Ramos (cell line): ENCODE data around the gene ARAP1.

Source experiments
- in situ Hi-C: fragments of 300-500 bp; cut with MboI; formaldehyde crosslinking; loops from one replicate; pipeline ENCODE4 v1.14.3; 2022; ENCODE audit warnings: low sequenced_read_pairs; ENCODE audit not compliant: unreplicated experiment

Gene ARAP1

DNA sequence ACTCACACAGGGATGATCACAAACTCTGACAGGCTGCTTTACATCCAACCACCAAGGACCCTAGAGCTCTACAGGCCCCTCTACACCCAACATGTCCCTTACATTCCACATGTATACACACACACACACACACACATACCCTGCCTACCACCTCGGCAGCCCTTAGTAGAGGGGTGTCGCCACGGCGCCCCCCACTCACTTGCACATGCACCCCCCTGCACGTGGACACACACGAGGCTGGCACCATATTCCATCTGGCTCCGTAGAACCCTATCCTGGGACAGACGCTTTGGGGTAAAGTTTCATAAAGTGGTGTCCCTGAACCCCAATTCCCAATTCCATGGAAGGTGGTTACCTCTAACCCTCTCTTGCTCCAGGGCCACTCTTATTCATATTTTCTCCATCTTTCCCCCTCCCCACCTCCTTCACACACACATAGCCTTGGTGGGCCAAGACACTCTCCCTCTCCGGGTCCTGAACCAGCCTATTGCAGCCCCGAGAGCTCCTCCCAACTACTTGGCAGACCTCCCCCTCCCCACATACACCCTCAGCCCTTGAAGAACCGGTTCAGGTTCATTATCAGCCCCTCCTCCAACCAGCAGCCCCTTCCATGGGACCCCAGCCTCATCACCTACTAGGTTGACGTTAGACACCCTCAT lies 78.8 kb downstream of the ARAP1 start:
- in situ Hi-C loops, result no loop called here

DNA sequence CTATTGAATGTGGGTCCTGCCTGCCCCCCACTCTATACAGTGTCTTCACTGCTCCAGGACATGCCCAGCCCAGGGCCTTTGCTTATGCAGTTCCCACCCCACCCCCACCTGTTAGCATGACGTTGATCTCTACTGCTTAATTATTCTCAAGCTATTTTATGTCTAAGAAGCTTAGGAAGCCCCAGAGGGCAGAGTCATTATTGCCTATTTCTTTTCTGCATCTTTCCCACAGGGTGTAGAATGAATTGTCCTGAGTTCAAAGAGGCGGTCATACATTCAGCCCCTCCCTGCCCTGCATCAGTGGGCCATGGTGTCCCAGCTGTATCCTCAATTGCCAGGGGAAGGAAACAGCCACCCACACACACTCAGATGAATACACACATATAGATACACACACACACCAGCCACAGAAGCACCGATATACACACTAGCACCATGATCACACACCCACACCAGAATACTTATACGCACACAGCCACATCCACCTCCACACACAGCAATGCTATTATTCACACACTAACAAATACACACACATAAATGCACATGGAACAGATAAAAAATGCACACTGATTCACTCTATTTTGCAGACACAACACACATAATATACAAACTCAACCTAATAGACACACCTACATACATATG lies 79.5 kb downstream of the ARAP1 start:
- in situ Hi-C loops, result no loop called here

DNA sequence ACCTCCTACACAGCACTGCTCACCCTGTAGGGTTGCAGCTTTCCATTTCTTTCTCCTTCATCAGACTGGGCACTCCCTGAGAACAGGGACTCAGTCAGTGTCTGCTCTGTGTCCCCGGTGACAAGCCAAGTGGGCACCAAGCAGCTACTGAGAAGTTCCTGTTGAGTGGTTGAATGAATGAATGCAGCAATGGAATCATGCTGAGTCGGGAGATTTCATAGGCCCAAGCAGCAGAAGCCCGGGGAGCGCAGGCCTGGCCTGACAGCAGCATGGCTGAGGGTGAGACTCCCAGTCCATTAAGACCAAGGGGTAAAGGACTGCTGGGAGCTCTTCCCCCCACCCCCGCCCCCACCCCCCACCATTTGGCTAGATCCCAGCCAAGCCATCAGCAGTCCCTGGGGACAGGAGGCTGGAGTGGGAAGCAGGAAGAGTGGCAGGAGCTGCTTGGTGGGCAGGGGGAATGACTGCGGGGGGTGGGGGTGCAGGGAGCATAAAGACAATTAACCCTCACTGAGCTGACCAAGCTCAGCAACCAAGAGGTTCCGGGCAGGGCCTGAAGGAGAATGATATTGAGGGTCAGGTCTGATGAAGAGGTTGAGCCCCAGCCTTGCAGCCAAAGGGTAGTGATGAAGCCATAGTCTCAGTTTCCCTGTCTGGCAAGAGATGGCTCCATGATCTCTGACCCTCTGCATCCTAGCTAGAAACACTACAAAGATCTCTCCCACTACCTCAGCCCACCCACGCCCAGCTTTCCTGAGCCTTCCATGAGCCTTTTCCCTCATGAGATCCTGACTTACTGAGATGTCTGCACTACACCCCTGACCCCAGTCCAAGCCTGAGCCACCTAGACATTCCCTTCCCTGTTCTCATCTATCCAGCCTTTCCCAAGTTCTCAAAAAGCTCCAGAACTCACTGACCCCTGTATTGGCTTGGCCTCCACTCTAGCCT lies 80.8 kb downstream of the ARAP1 start:
- in situ Hi-C loops, result no loop called here

DNA sequence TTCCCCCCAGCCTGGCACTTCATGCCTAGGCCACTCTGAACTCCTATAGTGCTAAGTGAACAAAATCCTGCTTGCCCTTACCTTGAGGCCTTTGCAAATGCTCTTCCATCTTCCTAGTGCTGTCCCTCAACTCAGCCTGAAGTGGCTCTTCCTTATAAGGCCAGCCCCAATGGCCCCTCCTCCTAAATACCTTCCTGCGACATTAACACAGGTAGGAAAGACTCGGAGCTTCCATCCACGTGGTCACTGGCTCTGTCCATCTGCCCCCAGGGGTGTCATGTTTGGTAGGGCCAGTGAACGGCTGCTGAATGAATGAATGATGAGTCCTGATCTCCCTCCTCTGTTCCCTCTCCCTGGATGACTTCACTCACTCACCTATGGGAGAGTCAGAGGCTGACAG lies 82.2 kb downstream of the ARAP1 start:
- in situ Hi-C loops, result no loop called here

DNA sequence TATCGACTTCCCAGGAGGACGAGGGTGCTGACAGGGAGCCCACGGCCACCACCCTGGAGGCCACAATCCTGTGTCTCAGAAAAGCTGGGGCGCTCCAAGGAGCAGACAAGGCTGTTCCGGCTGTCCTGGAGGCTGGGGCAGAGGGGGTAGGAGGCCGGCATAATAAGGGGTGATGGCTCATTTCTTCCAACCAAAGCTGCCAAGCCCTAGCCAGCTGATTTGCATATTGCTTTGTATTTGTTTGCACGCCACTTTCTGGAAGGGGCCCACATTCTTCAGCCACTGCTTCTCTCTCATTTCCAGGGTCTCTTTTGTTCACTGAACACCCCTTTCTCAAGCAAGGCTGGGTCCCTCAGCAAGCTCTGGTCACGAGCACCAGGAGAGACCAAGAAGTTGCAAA lies 82.7 kb downstream of the ARAP1 start:
- in situ Hi-C loops, result no loop called here

DNA sequence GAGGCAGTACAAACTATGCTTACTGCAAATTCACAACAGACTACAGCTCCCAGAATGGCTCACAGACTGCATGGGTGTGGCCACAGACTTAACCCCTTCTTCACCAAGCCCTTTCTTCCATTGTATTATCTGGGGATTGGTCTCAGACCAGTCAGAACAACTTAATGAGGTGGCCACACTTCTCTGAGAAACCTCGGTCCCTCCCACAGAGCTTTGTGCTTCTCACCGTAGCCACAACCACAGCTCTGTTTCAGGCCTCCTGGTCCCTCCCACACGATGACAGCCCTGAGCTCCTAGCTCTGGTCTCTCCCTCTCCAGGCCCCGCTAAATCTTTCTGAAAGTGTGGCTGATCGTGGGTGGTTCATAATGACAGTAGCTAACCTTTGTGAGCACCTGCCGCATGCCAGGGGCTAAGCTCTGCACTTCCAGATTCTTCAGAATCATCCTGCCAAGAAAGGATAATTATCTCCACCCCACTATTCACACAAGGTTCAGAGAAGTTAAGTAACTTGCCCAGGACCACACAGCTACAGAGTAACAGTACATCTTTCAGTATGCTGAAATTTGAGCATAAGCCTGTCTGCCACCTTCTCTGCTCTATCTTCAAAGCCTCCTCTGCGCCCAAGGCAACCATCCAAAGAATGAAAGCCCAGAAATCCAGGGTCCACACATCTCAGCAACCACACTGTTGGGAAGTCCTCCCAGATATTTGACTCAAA lies 83.4 kb downstream of the ARAP1 start:
- in situ Hi-C loops, result no loop called here

DNA sequence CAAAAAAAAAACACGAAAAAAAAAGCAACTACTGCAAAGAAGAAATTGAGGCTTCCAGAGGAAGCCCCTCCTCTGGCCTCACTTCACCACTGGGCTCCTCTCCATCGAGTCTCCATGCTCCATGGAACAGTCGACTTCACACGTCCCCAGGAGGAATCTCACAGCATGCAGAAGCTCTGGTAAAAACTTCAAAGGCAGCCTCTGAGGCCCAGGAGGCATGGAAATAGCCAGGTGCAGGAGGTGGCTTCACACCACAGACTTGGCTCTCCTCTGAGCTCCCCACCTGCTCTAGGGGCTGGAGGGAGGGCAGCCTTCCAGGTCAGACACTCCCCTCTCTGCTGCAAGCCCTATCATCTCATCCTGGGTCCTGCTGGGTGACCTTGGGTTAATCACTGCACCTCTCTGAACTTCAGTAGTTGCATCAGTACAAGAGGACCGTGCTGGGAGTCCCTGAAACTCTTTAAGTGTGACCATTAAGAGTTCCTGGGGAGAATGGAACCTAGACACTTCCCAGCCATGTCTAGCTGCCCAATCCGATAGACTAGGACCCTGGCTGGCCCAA lies 86.2 kb downstream of the ARAP1 start:
- in situ Hi-C loops, result no loop called here

DNA sequence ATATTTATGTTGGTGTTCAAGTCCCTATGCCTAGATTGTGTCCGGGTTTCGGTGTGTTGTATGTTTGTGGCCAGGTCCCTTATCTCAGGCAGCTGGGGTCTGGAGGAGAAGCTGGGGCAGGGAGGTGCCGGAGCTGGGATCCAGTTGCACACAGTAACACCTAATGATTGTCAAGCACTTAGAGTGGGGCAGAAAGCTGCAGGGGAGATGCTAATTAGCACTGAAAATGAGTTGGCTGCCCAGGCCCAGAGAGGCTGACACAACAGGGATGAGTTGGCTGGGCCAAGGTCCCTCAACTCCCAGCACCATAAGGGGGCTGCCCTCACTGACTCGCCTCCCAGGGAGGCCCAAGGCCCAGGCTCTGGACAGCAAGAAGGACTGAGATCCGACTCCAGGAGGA lies 90.2 kb downstream of the ARAP1 start:
- in situ Hi-C loops, result no loop called here

DNA sequence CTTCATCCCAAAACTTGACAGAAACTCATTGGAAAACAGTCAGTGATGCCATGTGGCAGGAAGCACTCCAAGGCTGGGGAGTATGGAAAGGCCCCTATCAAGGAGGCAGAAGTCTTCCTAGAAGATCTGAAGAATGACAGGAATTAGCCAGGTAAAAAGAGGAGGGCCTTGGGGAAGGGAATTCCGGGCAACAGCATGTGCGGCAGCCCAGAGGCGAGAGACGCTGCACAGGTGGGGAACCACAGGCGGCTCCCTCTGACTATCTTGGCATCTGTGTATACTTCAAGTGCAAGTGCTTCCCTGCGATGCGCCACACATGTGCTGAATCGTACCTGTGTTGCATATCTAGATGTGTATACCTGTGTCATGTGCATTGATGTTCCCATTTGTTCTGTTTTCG lies 90.7 kb downstream of the ARAP1 start:
- in situ Hi-C loops, result no loop called here

DNA sequence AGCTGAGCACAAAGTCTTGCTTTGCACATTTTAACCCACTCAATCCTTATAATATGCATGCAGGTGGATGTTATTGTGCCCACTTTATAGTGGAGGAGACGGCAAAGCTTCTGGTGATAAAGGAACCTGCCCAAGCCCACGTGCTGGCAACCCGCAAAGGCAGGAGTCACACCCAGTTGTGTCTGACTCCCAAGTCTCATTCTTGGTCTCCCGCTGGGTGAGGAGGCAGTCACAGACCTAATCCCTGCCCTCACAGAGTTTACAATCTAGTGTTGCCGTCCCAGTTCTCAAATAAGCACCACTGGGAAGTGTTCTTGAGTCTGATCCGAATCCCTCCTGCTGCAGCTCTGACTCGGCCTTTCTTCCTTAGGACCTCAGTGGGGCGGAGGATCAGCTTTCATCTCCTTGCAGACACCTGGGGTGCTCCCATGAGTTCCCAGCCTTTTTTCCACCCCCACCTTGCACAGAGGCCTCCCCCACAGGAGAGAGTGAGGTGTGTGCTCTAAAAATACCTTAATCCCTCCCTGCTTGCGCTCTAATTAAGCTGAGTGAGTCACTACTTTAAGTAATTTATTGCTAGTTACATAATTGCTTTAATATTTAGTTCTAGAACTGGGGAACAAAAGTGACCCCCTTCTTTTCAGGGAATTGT lies 93.1 kb downstream of the ARAP1 start:
- in situ Hi-C loops, result no loop called here

DNA sequence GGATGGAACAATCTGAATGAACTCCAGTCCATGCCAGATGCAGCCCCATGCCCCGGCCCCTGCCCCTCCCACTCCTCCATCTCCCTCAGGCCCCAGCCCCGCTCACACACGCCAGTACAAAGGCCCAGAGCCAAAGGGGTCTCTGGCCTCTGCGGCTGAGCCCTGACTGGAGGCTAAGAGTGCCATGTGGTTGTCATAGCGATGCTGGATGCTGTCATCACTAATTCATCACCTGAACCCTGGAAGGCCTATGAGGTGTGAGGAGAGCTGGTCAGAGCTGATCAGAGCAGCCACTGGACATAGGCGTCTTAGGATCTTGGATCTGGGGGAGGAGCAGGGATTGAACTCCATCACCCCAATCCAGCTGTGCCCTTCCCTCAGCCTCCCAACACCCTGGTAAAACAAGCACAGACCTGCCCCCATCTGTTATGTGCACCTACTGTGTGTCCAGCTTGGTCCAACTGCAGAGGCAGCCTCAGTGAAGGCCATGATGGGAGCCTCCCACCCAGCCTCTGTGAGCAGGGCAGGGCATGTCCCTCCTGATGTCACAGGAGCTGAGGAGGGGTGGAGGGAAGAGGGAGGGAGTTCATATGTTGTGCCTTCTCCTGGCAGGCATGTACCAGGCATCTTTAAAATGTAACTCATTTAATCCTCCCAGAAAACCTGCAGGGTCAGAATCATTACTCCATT lies 94.7 kb downstream of the ARAP1 start:
- in situ Hi-C loops, result no loop called here

DNA sequence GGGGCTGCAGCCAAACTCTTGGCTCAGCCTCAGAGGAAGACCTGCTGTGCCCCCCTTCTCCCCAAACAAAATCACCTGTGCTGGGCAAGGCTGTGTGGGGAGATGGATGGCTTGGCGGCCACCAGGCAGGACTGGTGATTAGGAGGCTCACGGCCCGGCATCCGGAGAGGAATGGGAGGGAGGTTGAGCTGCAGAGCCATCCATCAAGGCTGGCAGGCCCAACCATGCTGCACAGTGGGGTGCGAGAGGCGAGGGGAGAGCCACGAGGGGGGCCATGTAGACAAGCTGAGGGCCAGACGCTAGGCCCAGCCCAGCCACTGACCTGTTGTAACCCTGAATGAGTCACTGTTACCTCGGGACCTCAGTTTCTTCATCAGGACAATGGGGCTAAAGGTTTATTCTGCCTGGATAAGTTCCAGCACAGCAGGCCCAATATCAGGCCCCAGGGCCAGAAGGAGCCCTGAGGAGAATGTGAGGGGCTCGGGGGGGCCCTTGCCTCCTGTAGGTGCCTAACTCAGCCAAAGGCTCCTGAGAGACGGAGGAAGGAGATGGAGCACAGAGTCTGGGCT lies 96.2 kb downstream of the ARAP1 start:
- in situ Hi-C loops, result no loop called here

DNA sequence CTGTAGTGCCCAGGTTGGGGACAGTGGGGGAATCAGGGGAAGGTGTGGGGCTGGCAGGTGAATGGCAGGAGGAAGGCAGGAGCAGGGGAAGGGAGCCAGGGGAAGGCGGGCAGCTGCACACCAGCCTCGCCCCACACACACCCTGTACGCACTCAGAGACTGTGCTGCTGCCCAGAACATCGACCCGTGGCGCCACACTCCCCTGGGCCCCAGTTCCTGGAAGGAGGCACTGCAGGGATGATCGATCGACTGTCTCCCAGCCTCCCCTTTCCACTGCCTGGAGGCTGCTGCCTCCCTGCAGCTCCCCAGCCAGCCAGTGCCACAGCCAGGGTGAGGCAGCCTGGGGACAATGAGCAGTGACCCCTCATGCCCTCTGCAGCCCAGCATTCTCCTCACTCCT lies 97.2 kb downstream of the ARAP1 start:
- in situ Hi-C loops, result no loop called here

DNA sequence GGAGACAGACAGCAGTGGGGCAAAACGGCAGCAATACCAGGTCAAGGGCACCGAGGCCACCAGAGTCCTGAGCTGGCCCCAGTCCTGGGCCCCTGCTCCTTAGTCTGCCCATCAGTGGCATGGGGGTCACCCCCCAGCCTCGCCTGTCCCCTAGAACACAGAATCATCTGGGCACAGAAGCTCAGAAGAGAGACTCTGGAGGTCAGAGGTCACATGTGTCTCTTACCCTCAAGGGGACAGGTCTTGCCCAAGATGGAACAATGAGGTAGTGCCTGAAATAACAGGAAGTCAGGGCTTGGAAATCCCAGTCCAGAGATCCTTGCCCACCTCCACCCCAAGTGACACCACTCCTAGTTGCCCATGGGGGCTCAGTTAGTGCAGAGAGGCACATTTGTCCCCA lies 98.6 kb downstream of the ARAP1 start:
- in situ Hi-C loops, result no loop called here

DNA sequence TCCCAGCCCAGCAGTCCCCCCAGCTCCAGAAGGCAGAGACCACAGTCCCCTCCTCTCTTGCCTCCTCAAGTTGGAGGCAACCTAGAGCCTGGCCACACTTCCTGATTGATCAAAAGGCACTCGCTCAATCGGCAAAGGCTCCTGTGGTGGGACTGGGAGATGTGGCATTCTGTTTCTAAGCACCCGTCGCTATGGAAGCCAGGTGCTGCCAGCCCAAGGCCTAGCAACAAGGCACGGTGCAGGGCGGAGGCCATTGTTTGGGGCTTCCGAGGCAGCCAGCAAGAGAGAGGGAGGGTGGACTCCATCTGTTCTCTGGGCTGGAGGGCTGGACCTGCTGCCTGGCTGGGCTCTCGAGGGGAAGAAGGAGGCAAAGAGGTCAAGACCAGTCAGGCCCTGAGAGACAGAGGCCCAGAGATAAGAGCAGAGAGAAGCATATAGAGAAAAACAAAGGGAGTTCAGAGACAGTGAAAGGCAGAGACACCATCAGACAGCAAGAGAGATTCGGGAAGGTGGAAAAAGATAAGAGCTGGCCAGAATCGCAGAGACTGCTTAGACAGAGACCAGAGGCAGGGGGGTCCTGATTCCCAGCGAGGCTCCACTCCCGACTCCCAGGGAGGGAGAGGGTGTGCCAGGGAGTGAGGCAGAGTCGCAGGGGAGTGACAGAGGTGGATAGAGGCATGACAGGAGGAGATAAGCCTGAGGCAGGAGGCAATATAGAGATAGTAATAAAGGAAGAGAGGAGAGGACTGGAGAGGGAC lies 99.2 kb downstream of the ARAP1 start:
- in situ Hi-C loops, result no loop called here

DNA sequence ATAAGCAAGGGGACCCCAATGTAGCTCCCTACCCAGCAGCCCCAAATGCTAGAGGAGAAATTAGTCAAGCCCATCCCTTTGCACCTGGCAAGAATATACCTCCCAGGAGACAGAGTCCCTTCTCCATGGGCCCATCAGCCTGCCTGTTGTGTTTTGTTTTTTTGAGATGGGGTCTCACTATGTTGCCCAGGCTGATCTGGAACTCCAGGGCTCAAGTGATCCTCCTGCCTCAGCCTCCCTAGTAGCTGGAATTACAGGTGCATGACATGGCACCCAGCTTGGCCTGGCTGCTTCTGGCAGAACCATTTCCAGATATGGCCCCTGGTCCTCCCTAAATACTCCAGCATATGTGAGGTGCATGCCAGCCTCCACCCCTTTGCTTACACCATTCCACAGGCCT lies 100.1 kb downstream of the ARAP1 start:
- in situ Hi-C loops, result no loop called here

DNA sequence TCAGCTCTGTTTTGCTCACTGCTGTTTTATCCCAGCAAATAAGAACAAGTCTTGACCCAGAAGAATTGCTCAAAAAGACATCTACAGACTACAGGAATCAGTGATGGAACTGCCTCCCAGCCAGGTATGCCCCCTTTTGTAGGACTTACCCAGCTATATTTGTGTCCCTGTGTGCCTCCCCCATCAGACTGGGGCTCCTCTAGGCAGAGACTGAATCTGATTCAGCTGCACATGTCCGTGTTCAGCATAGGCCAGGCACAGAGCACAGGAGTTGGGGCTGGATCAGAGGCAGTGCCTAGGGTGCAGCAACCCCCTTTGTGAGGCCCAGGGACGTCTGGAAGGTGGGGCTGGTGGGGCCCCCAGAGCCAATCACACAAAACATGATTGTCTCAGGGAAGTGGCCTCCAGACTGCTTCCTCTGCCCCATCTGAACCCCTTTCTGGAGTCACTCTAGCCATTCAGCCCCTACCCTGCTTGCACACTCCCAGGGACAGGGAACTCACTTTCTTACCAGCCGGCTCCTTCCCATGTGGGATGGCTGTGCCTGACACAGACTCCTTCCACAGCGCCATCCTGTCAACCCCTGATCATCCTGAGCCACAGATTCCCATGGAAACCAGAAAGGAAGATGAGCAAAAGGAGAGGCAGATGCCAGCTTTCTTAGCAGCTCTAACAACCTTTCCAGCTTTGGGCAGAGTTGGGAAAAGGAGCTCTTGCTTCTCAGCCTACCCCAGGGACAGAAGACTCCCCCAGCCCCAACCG lies 102.8 kb downstream of the ARAP1 start:
- in situ Hi-C loops, result loop anchor here (5.0 kb wide), 1 partner anchor 62 kb away; no protein-coding TSS in a partner anchor
